Glutamatergic neuron (in vitro differentiated cells): ENCODE measurements around the gene ZBTB46. TPM values are rescaled to one million over a fixed set of nuclear protein-coding genes. Genes with fewer than 3 reads are reported as not detected.

Experiments
- DNase-seq: peaks from one replicate; pipeline ENCODE4 v3.0.0; 2022
- H3K27ac Mint-ChIP-seq: one replicate; pipeline ENCODE4 v1.8.0; 2020; ENCODE audit warnings: mild to moderate bottlenecking, mixed read lengths, inconsistent platforms; ENCODE audit not compliant: unreplicated experiment
- H3K27me3 Mint-ChIP-seq: one replicate; pipeline ENCODE4 v1.8.0; 2020; ENCODE audit warnings: mild to moderate bottlenecking, moderate library complexity, mixed read lengths, inconsistent platforms; ENCODE audit not compliant: unreplicated experiment
- H3K36me3 Mint-ChIP-seq: one replicate; pipeline ENCODE4 v1.8.0; 2020; ENCODE audit warnings: mild to moderate bottlenecking, mixed read lengths, inconsistent platforms; ENCODE audit not compliant: unreplicated experiment
- H3K4me1 Mint-ChIP-seq: one replicate; pipeline ENCODE4 v1.8.0; 2020; ENCODE audit warnings: mild to moderate bottlenecking, low read depth, mixed read lengths, inconsistent platforms; ENCODE audit not compliant: unreplicated experiment
- H3K4me3 Mint-ChIP-seq: one replicate; pipeline ENCODE4 v1.8.0; 2020; ENCODE audit warnings: mild to moderate bottlenecking, mixed read lengths, inconsistent platforms; ENCODE audit not compliant: unreplicated experiment
- H3K9me3 Mint-ChIP-seq: one replicate; pipeline ENCODE4 v1.8.0; 2020; ENCODE audit warnings: mild to moderate bottlenecking, moderate library complexity, mixed read lengths, inconsistent platforms; ENCODE audit not compliant: unreplicated experiment
- CTCF ChIP-seq: fragments of 200-600 bp; sonication (generic); IDR thresholded peaks from one replicate; pipeline ENCODE4 v1.5.0; 2021; ENCODE audit not compliant: partially characterized antibody, unreplicated experiment
- total RNA-seq: library from RNA; stranded (reverse); fragmentation: NEBNext Ultra II Directional; extraction: Animal tissue kit (Norgen Biotek cat#: 25700); gene quantifications from one replicate; pipeline ENCODE4 v1.2.1, GENCODE V29; 2021; ENCODE audit not compliant: unreplicated experiment

ZBTB46 gene
- total RNA-seq, 1 donor from 2014 or later: 94.4 TPM

GRCh38 chr20:63702751-63703470, 128.2 kb downstream of the ZBTB46 start:
- no peak overlapping the region for H3K4me3 Mint-ChIP-seq
- H3K36me3 Mint-ChIP-seq: no peaks in the 10 kb centered on the region
- H3K27ac Mint-ChIP-seq: no peak overlapping the region
- no peak for TF ChIP-seq CTCF
- H3K9me3 Mint-ChIP-seq: peaks cover 11% of the 10 kb centered on the region
- peaks cover 14% of the 10 kb centered on the region for H3K27me3 Mint-ChIP-seq
- H3K4me1 Mint-ChIP-seq: peaks cover 6% of the 10 kb centered on the region
- DNase-seq: no peak

- DNase-seq: no peak
- peaks cover 11% of the 10 kb centered on the region for H3K9me3 Mint-ChIP-seq
- H3K27me3 Mint-ChIP-seq: peaks cover 18% of the 10 kb centered on the region
- no peak for TF ChIP-seq CTCF
- no peak overlapping the region for H3K4me3 Mint-ChIP-seq
- H3K27ac Mint-ChIP-seq: no peak overlapping the region
- H3K36me3 Mint-ChIP-seq: no peaks in the 10 kb centered on the region
- peaks cover 6% of the 10 kb centered on the region for H3K4me1 Mint-ChIP-seq
These were observed 128.9 kb downstream of the ZBTB46 start for GRCh38 chr20:63702036-63702665.

GRCh38 chr20:63701329-63702035, 129.6 kb downstream of the ZBTB46 start:
- no peaks in the 10 kb centered on the region for H3K36me3 Mint-ChIP-seq
- peaks cover 9% of the 10 kb centered on the region for H3K9me3 Mint-ChIP-seq
- peaks cover 13% of the 10 kb centered on the region for H3K27me3 Mint-ChIP-seq
- no peak overlapping the region for H3K27ac Mint-ChIP-seq
- H3K4me3 Mint-ChIP-seq: no peak overlapping the region
- no peak for TF ChIP-seq CTCF
- H3K4me1 Mint-ChIP-seq: peaks cover 2% of the 10 kb centered on the region
- DNase-seq: no peak

GRCh38 chr20:63701051-63701328, 130.1 kb downstream of the ZBTB46 start:
- no peaks in the 10 kb centered on the region for H3K36me3 Mint-ChIP-seq
- no peak for DNase-seq

More at GRCh38 chr20:63701051-63701328, 130.1 kb downstream of the ZBTB46 start:
- Mint-ChIP-seq H3K4me1 (peaks cover 2% of the 10 kb centered on the region), H3K27me3 (peaks cover 13% of the 10 kb centered on the region), H3K27ac (no peak overlapping the region), H3K9me3 (peaks cover 9% of the 10 kb centered on the region), H3K4me3 (no peak overlapping the region)
- TF ChIP-seq CTCF: no peak
